Neural cell (in vitro differentiated cells): ENCODE data around the gene TAOK2. TPM values are rescaled to one million over a fixed set of nuclear protein-coding genes. Genes with fewer than 3 reads are reported as not detected.
"Not testable (repeated sequence)": the region's sequence is repeated elsewhere in the genome, so short reads cannot be mapped to it uniquely, and the experiment has no call there.

ENCODE experiments used
- H2AFZ ChIP-seq: fragments of 200-600, 300-800 bp; sonication (generic), shearing (Covaris generic); 2 replicates; pipeline ENCODE4 v1.6.0; 2014; ENCODE audit warnings: low read depth, mild to moderate bottlenecking, antibody characterized with exemption, low read length, moderate library complexity
- H3F3A ChIP-seq: fragments of 200-600 bp; shearing (Covaris generic); 2 replicates; pipeline ENCODE4 v1.6.1; 2016; ENCODE audit warnings: mild to moderate bottlenecking, moderate library complexity, mixed read lengths, antibody characterized with exemption, low read length; ENCODE audit not compliant: insufficient read depth, poor library complexity, severe bottlenecking
- H3K27ac ChIP-seq: fragments of 200-600, 300-800 bp; sonication (generic), shearing (Covaris generic); 2 replicates; pipeline ENCODE4 v1.5.1; 2014; ENCODE audit warnings: mild to moderate bottlenecking, low read length, moderate library complexity
- H3K27me3 ChIP-seq: fragments of 300-800, 200-600 bp; sonication (generic), shearing (Covaris generic); 2 replicates; pipeline ENCODE4 v1.6.0; 2014; ENCODE audit warnings: mild to moderate bottlenecking, low read depth, low read length, moderate library complexity; ENCODE audit not compliant: insufficient read depth
- H3K36me3 ChIP-seq: fragments of 300-800, 200-600 bp; sonication (generic), shearing (Covaris generic); 2 replicates; pipeline ENCODE4 v1.5.1; 2014; ENCODE audit warnings: mild to moderate bottlenecking, antibody characterized with exemption, low read length, moderate library complexity; ENCODE audit not compliant: insufficient read depth
- H3K4me2 ChIP-seq: fragments of 300-800, 200-600 bp; sonication (generic), shearing (Covaris generic); 2 replicates; pipeline ENCODE4 v1.6.0; 2014; ENCODE audit warnings: mild to moderate bottlenecking, low read length
- H3K4me3 ChIP-seq: fragments of 300-800, 200-600 bp; sonication (generic), shearing (Covaris generic); 2 replicates; pipeline ENCODE4 v1.5.1; 2014; ENCODE audit warnings: mild to moderate bottlenecking, low read length, moderate library complexity
- H3K79me2 ChIP-seq: fragments of 200-600 bp; shearing (Covaris generic); replicated peaks from 2 replicates; pipeline ENCODE4 v1.6.0; 2014; ENCODE audit warnings: mild to moderate bottlenecking, low read length, moderate library complexity; ENCODE audit not compliant: insufficient read depth
- H3K9ac ChIP-seq: fragments of 300-800, 200-600 bp; sonication (generic), shearing (Covaris generic); 2 replicates; pipeline ENCODE4 v1.6.1; 2016; ENCODE audit warnings: mild to moderate bottlenecking, low read length, mixed read lengths
- H3K9me2 ChIP-seq: fragments of 200-600 bp; shearing (Covaris generic); 2 replicates; pipeline ENCODE4 v1.6.1; 2016; ENCODE audit warnings: mild to moderate bottlenecking, low read length, mixed read lengths; ENCODE audit not compliant: insufficient read depth
- H3K9me3 ChIP-seq: fragments of 200-600, 300-800 bp; sonication (generic), shearing (Covaris generic); 2 replicates; pipeline ENCODE4 v1.6.1; 2016; ENCODE audit warnings: mild to moderate bottlenecking, mixed run types, low read length, moderate library complexity, mixed read lengths
- H4K20me1 ChIP-seq: fragments of 200-600 bp; shearing (Covaris generic); 2 replicates; pipeline ENCODE4 v1.6.1; 2016; ENCODE audit warnings: mild to moderate bottlenecking, mixed run types; ENCODE audit not compliant: insufficient read depth
- EP300 ChIP-seq: fragments of 450-650 bp; conservative IDR thresholded peaks from 2 replicates; pipeline ENCODE4 v1.6.1; 2014; ENCODE audit warnings: antibody characterized with exemption, mild to moderate bottlenecking, moderate library complexity; ENCODE audit not compliant: poor library complexity, severe bottlenecking
- MXI1 ChIP-seq: fragments of 450-650 bp; conservative IDR thresholded peaks from 2 replicates; pipeline ENCODE4 v1.6.1; 2014; ENCODE audit warnings: antibody characterized with exemption, mild to moderate bottlenecking; ENCODE audit not compliant: poor library complexity, severe bottlenecking
- POLR2AphosphoS5 ChIP-seq: IDR thresholded peaks from 2 replicates; pipeline ENCODE4 v1.6.1; 2012
- RAD21 ChIP-seq: fragments of 450-650 bp; conservative IDR thresholded peaks from 2 replicates; pipeline ENCODE4 v1.6.1; 2014; ENCODE audit warnings: antibody characterized with exemption, mild to moderate bottlenecking, moderate library complexity
- SMC3 ChIP-seq: fragments of 450-650 bp; conservative IDR thresholded peaks from 2 replicates; pipeline ENCODE4 v1.6.1; 2014; ENCODE audit warnings: antibody characterized with exemption, mild to moderate bottlenecking, moderate library complexity; ENCODE audit not compliant: poor library complexity
- polyA plus RNA-seq: library from polyadenylated mRNA; depleted of rRNA; stranded (reverse); fragments of >200 nt; gene quantifications from 2 replicates; pipeline ENCODE4 v1.2.3, GENCODE V29; 2014
- TF ChIP-seq, protein P1 (sequence below): IDR thresholded peaks from 2 replicates; pipeline ENCODE4 v1.6.1; 2012; ENCODE audit warnings: borderline replicate concordance
- TF ChIP-seq, protein P2 (sequence below): fragments of 450-650 bp; IDR thresholded peaks from 2 replicates; pipeline ENCODE4 v1.5.1; 2014; ENCODE audit warnings: antibody characterized with exemption, mild to moderate bottlenecking, moderate library complexity; ENCODE audit not compliant: poor library complexity, severe bottlenecking

The TAOK2 gene
- polyA plus RNA-seq, 1 donor from 2014 or later = 62.7 TPM

DNA sequence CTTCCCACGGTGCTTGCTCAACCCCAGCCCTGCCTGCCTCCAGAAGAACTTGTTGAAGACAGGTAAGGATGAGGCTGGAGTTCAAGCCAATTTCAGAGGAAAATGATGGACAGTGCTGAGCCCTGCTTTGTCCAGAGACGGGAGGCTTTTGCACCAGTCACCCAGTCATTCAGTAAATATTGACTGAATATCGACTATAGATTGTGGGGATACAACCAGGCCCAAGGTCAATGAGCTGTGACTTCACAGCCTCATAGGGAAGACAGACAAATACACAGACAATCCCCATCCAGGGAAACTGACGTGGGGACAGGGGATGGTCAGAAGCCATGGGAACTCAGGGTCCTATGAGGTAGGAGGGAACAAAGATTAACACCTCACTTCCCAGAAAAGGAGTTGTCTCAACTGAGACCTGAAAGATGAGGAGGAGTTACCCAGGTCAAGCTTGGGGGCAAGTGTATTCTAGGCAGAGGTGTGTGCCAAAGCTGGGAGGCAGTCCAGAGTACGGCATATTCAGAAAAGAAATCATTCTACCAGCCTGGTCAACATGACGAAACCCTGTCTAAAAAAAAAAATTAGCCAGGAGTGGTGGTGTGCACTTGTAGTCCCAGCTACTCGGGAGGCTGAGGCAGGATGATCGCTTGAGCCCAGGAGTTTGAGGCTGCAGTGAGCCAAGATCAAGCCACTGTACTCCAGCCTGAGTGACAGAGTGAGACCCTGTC, 43.0 kb downstream of the TAOK2 start:
- no peak overlapping the region for H3K9ac ChIP-seq
- no peaks in the 10 kb centered on the region for H3F3A ChIP-seq
- H3K27me3 ChIP-seq = no peaks in the 10 kb centered on the region
- TF ChIP-seq, protein P1, sequence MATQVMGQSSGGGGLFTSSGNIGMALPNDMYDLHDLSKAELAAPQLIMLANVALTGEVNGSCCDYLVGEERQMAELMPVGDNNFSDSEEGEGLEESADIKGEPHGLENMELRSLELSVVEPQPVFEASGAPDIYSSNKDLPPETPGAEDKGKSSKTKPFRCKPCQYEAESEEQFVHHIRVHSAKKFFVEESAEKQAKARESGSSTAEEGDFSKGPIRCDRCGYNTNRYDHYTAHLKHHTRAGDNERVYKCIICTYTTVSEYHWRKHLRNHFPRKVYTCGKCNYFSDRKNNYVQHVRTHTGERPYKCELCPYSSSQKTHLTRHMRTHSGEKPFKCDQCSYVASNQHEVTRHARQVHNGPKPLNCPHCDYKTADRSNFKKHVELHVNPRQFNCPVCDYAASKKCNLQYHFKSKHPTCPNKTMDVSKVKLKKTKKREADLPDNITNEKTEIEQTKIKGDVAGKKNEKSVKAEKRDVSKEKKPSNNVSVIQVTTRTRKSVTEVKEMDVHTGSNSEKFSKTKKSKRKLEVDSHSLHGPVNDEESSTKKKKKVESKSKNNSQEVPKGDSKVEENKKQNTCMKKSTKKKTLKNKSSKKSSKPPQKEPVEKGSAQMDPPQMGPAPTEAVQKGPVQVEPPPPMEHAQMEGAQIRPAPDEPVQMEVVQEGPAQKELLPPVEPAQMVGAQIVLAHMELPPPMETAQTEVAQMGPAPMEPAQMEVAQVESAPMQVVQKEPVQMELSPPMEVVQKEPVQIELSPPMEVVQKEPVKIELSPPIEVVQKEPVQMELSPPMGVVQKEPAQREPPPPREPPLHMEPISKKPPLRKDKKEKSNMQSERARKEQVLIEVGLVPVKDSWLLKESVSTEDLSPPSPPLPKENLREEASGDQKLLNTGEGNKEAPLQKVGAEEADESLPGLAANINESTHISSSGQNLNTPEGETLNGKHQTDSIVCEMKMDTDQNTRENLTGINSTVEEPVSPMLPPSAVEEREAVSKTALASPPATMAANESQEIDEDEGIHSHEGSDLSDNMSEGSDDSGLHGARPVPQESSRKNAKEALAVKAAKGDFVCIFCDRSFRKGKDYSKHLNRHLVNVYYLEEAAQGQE = no peak
- TF ChIP-seq RAD21 = no peak
- H2AFZ ChIP-seq = no peak overlapping the region
- H3K79me2 ChIP-seq = no peaks in the 10 kb centered on the region
- no peak overlapping the region for H3K4me3 ChIP-seq
- no peaks in the 10 kb centered on the region for H3K9me2 ChIP-seq
- no peak overlapping the region for H3K4me2 ChIP-seq
- no peaks in the 10 kb centered on the region for H4K20me1 ChIP-seq
- H3K9me3 ChIP-seq = no peaks in the 10 kb centered on the region
- H3K27ac ChIP-seq = no peak overlapping the region
- no peaks in the 10 kb centered on the region for H3K36me3 ChIP-seq

DNA sequence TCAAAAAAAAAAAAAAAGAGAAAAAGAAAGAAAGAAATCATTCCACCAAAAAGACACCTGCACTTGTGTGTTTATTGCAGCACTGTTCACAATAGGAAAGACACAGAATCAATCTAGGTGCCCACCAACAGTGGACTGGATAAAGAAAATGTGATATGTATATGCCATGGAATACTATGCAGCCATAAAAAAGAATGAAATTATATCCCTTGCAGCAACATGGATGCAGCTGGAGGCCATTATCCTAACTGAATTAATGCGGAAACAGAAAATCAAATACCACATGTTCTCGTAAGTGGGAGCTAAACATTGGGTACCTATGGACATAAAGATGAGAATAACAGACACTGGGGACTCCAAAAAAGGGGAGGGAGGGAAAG, 43.6 kb downstream of the TAOK2 start:
- Histone ChIP-seq H3K27me3 (no peaks in the 10 kb centered on the region), H2AFZ (no peak overlapping the region), H3K9me2 (no peaks in the 10 kb centered on the region), H3K9me3 (no peaks in the 10 kb centered on the region), H3K4me2 (no peak overlapping the region), H3K36me3 (no peaks in the 10 kb centered on the region), H3K79me2 (no peaks in the 10 kb centered on the region), H3F3A (no peaks in the 10 kb centered on the region), H3K4me3 (no peak overlapping the region), H3K9ac (no peak overlapping the region), H4K20me1 (no peaks in the 10 kb centered on the region), H3K27ac (no peak overlapping the region)
- TF ChIP-seq SMC3 (no peak), MXI1 (no peak), EP300 (no peak), POLR2AphosphoS5 (no peak), RAD21 (no peak)
- TF ChIP-seq, protein P1 = no peak
- TF ChIP-seq, protein P2, sequence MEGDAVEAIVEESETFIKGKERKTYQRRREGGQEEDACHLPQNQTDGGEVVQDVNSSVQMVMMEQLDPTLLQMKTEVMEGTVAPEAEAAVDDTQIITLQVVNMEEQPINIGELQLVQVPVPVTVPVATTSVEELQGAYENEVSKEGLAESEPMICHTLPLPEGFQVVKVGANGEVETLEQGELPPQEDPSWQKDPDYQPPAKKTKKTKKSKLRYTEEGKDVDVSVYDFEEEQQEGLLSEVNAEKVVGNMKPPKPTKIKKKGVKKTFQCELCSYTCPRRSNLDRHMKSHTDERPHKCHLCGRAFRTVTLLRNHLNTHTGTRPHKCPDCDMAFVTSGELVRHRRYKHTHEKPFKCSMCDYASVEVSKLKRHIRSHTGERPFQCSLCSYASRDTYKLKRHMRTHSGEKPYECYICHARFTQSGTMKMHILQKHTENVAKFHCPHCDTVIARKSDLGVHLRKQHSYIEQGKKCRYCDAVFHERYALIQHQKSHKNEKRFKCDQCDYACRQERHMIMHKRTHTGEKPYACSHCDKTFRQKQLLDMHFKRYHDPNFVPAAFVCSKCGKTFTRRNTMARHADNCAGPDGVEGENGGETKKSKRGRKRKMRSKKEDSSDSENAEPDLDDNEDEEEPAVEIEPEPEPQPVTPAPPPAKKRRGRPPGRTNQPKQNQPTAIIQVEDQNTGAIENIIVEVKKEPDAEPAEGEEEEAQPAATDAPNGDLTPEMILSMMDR = no peak

DNA sequence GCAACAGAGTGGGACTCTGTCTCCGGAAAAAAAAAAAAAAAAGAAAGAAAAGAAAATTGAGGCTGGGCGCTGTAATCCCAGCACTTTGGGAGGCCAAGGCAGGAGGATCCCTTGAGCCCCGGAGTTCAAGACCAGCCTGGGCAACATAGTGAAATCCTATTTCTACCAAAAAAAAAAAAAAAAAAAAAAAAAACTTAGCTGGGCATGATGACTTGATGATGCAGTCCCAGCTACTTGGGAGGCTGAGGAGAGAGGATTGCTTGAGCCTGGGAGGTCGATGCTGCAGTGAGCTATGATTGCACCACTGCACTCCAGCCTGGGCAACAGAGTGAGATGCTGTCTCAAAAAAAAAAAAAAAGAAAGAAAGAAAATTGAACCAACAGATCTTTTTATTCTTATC, 44.3 kb downstream of the TAOK2 start:
- H3K27me3 ChIP-seq, H3K9me3 ChIP-seq, H3K27ac ChIP-seq: not testable (repeated sequence)

More for the DNA sequence above, 44.3 kb downstream of the TAOK2 start:
- not testable (repeated sequence) for H3K4me3 ChIP-seq, H3K9ac ChIP-seq, H3K79me2 ChIP-seq, H4K20me1 ChIP-seq, H3K36me3 ChIP-seq, H2AFZ ChIP-seq, H3K4me2 ChIP-seq, H3K9me2 ChIP-seq, H3F3A ChIP-seq
